ENCODE results near the gene CHST11. TPM values are rescaled to one million over a fixed set of nuclear protein-coding genes. Genes with fewer than 3 reads are reported as not detected.

CHST11 gene
- total RNA-seq, 4 donors from 2014 or later: 20.8 to 56.7 (median 26.5) TPM

- no peak overlapping the region for H3K27ac ChIP-seq
- H3K9me3 ChIP-seq: no peaks in the 10 kb centered on the region
- H3K4me1 ChIP-seq: peaks cover 0 to 31% (median 16%) of the 10 kb centered on the region in 4 donors
- no peak overlapping the region for H3K4me3 ChIP-seq
- H3K36me3 ChIP-seq: no peaks in the 10 kb centered on the region
- 87 to 92% methylated on average over 6 to 9 of the region's 9 CpGs for WGBS, 2 donors
- no peaks in the 10 kb centered on the region for H3K27me3 ChIP-seq
- no peak for DNase-seq (ENCODE audit: low spot score in 2 of 2)
- TF ChIP-seq POLR2A (IDR thresholded peaks at IDR 0.05) (no peak), EP300 (IDR thresholded peaks at IDR 0.05) (no peak), CTCF (IDR thresholded peaks at IDR 0.05) (no peak)
These were observed 251.2 kb downstream of the CHST11 start for GRCh38 chr12:104707794-104708558.

GRCh38 chr12:104708891-104709290 is 252.1 kb downstream of the CHST11 start:
- Histone ChIP-seq H3K4me1 (peaks cover 0 to 40% (median 19%) of the 10 kb centered on the region in 4 donors), H3K36me3 (no peaks in the 10 kb centered on the region), H3K27me3 (no peaks in the 10 kb centered on the region), H3K4me3 (no peak overlapping the region), H3K9me3 (no peaks in the 10 kb centered on the region), H3K27ac (no peak overlapping the region)
- WGBS, 2 donors: 91 to 95% methylated on average over 7 of the region's 7 CpGs
- no peak for DNase-seq (ENCODE audit: low spot score in 2 of 2)
- TF ChIP-seq POLR2A (IDR thresholded peaks at IDR 0.05) (no peak), CTCF (IDR thresholded peaks at IDR 0.05) (no peak), EP300 (IDR thresholded peaks at IDR 0.05) (no peak)

GRCh38 chr12:104709692-104710435 is 253.1 kb downstream of the CHST11 start:
- TF ChIP-seq EP300 (IDR thresholded peaks at IDR 0.05): no peak
- TF ChIP-seq POLR2A (IDR thresholded peaks at IDR 0.05): no peak
- no peak for TF ChIP-seq CTCF (IDR thresholded peaks at IDR 0.05)
- 53 to 66% methylated on average over 9 of the region's 9 CpGs for WGBS, 2 donors
- Histone ChIP-seq H3K27me3 (no peaks in the 10 kb centered on the region), H3K36me3 (no peaks in the 10 kb centered on the region), H3K27ac (peak overlapping the region in 3 of 4 donors; percentile 29 to 63 (median 62)), H3K9me3 (no peaks in the 10 kb centered on the region), H3K4me3 (no peak overlapping the region), H3K4me1 (peaks cover 0 to 42% (median 19%) of the 10 kb centered on the region in 4 donors)
- DNase-seq (ENCODE audit: low spot score in 2 of 2): no peak

- Histone ChIP-seq H3K36me3 (no peaks in the 10 kb centered on the region), H3K27me3 (no peaks in the 10 kb centered on the region), H3K9me3 (no peaks in the 10 kb centered on the region), H3K4me1 (peaks cover 0 to 48% (median 19%) of the 10 kb centered on the region in 4 donors), H3K27ac (peak overlapping the region in 3 of 4 donors; percentile 35 to 63 (median 62)), H3K4me3 (no peak overlapping the region)
- peak in 1 of 2 donors; percentile 32 for TF ChIP-seq EP300 (IDR thresholded peaks at IDR 0.05)
- TF ChIP-seq CTCF (IDR thresholded peaks at IDR 0.05): no peak
- peak in 1 of 2 donors; percentile 34 for DNase-seq (ENCODE audit: low spot score in 2 of 2)
- WGBS, 2 donors: 16 to 22% methylated on average over 8 of the region's 8 CpGs
These were observed 254.4 kb downstream of the CHST11 start for GRCh38 chr12:104710940-104711689.
